GM18858 (cell line): Measurements from ENCODE around the gene SELENOO.
"Not testable (repeated sequence)": the region's sequence is repeated elsewhere in the genome, so short reads cannot be mapped to it uniquely, and the experiment has no call there.

ENCODE experiments used
- ATAC-seq: cut with Tn5 transposase; IDR thresholded peaks from one replicate; pipeline ENCODE4 v1.9.1; 2021; ENCODE audit not compliant: unreplicated experiment

Gene SELENOO

DNA sequence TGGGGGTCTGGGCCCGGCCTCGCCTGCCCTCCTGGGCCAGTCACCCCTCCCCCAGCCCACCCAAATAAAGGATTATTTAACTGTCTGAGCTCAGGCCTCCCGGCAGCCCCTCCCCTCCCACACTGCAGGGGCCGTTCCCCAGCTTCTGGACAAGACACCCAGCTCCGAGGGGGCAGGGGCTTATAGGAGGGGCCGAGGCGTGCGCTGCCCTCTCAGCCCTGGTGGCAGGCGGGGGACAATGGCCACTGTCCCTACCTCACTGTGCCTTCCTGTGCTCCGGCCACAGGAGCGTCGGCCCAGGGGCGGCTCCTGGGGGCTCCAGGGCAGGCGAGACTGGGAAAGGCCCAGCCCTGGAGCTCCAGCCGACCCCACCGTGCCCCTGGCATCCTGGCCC lies 2.2 kb upstream of the SELENOO start:
- ATAC-seq = no peak

DNA sequence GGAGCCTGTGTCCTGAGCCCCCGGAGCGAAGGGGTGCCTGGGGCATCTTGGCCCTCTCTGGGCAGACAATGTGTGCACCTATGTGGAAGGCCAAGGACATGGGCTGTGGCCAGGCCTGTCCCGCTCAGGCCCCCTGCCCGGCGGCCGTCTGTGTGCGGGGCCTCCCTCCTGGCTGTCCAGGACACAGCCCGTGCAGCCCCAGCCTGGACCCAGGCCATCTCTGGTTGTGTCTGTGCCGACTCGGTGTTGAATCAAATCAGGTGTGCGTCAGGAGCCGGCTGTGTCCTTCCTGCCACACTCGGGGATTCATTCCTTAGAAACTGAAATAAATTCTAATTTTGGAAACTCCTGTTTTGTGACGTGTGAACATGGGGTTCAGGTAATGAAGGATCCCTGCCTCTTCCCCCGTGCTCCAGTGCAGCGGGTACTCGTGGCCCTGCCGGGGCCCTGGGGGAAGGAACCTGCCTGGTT lies 1.5 kb upstream of the SELENOO start:
- ATAC-seq = no peak

DNA sequence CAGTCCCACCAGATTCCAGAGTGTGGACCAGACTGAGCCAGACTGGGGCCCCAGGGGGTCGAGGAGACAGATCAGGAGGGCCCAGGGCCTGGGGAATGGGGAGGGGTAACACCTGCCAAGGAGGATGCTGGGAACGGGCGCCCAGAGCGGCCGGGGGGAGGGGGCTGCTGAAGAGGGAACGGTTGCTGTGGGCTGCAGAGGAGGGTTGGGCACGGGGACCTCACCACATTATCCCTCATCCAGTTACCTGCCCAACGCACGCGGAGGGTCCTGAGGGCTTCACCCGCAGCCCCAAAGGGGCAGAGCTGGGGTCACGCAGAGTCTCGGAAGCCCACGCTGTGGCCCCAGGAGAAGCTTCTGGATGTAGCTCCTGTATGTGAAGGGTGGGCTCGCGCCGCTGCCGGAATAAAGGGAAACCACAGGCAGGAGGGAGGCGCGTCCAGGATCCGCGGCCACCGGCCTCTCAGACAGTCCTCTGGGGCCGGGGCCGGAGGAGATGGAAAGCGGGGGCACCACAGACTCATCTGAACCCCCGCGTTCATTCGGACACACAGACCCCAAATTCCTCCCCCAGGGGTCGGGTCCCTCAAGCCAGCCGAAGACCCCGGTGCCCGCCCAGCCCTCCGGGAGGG lies 866 bp upstream of the SELENOO start:
- no peak for ATAC-seq

- ATAC-seq = no peak
Measured at GRCh38 chr22:50201191-50202129, 649 bp downstream of the SELENOO start.

- ATAC-seq = no peak
Measured at GRCh38 chr22:50202130-50202666, 1.4 kb downstream of the SELENOO start.

- no peak for ATAC-seq
Measured at GRCh38 chr22:50203288-50203687, 2.5 kb downstream of the SELENOO start.

DNA sequence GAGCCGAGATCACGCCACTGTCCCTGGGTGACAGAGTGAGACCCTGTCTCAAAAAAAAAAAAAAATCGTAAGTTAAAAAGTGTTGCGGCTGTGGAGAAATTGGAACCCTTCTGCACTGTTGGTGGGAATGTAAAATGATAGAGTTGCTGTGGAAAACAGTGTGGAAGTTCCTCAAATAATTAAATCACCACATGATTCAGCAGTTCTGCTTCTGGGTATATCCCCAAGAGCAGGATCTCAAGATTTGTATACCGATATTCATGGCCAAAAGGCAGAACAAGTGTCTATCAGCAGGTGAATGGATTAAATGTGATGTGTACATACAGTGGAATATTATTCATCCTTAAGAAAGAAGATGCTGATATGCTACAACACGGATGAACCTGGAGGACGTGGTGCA lies 3.8 kb downstream of the SELENOO start:
- ATAC-seq = no peak

- ATAC-seq = not testable (repeated sequence)
Measured at GRCh38 chr22:50204998-50205397, 4.2 kb downstream of the SELENOO start.

DNA sequence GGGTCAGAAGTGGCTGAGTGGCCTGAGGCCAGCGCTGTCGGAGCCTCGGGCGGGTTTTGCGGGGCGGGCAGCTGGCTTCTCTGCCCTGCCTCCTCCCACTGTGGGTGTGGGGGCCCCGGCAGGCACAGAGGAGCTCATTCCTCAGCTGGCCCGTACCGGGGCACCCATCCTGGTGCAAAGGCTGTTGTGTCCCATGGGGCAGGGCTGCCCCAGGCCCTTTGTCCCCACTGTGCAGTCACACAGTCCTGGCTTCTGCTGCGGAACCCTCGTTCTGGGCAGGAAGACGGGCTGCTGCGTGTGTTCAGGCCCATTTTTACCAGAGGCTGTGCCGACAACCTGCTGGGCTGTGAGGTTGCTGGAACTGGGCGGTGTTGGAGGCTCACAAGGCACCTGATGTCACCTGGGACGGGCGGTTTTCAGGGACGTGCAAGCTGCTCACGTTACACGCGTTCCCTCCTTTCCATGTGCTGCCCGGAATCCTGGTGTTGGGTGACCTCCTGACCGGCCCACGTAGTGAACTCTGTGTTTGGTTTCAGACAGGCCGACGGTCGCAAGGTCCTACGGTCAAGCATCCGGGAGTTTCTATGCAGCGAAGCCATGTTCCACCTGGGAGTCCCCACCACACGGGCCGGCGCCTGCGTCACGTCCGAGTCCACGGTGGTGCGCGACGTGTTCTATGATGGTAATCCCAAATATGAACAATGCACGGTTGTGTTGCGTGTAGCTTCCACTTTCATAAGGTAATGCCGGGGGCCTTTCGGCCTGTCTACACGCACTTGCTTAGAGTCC lies 5.2 kb downstream of the SELENOO start:
- no peak for ATAC-seq

DNA sequence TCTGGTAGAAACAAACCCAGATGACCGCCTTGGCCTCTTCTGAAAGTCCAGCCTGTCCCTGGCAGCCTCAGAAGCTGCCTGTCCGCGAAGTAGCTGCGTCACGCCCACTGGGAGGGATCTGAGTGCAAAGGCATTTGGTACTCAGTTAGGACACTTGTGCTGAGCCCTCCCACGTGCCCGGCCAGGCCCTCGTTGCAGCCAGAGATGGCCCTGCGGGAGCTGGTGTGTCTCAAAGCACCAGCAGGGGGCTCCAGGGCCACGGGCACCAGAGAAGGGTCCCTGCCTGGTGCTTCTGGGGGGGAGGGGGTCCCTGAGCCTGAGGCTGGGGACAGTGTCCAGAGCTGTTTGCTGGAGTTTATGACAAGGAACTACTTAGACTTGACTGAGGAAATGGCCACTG lies 5.8 kb downstream of the SELENOO start:
- no peak for ATAC-seq

GRCh38 chr22:50207383-50208140 lies 6.8 kb downstream of the SELENOO start:
- ATAC-seq = no peak

DNA sequence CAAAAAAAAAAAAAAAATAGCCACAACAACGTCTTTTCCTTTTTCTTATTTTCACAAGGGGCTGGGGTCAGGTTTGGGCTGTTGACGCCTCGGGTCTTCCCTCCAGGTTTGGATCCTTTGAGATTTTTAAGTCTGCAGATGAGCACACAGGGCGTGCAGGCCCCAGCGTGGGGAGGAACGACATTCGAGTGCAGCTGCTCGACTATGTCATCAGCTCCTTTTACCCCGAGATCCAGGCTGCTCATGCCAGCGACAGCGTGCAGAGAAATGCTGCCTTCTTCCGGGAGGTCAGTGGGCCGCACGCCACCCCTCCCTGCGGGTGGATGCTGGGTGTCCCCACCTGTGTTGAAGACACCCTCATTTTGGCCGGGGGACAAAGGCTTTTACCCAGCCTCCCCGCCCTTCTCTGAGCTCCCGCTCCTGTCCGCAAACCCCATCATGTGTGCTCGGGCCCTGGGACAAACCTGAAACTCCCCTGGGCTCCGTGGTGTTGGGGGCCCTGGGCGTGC lies 7.7 kb downstream of the SELENOO start:
- ATAC-seq = no peak

GRCh38 chr22:50208939-50209892 lies 8.4 kb downstream of the SELENOO start:
- no peak for ATAC-seq

DNA sequence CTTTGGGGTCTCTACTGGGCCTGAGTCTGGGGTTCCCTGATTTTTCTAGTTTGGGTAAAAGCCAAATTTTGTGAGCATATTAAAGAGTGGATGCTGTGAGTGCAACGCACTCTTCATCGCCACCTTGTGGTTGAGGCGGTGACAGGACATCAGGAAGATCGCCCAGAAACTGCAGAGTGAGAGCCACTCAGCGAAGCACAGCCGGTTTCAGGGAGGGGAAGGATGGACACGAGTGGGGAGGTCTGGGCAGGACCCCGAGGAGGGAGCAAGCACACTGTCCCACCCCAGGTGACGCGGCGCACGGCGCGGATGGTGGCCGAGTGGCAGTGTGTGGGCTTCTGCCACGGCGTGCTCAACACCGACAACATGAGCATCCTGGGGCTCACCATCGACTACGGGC lies 9.1 kb downstream of the SELENOO start:
- ATAC-seq = no peak

DNA sequence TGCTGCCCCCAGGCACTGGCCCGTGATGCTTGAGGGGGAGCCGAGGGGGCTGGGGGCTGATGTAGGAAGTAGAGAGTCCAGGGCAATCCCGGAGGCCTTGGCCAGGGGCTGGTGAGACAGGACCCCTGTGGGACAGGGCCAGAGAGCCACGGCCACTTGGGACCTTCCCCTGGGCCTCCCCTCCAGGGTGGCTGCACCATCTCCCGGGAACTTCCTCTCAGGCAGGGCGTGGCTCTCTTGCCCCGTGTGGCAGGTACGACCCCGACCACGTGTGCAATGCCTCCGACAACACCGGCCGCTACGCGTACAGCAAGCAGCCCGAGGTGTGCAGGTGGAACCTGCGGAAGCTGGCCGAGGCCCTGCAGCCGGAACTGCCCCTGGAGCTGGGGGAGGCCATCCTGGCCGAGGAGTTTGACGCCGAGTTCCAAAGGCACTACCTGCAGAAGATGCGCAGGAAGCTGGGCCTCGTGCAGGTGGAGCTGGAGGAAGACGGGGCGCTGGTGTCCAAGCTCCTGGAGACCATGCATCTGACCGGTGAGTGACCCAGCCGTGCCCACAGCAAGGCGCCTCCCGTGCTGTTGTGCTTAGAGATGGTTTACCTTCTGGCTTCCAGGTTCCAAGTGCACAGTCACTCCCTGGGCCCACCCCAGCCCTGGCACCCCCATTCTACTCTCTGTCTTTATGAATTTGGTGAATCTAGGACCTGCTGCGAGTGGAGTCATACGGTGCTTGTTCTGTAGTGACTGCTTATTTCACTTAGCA lies 9.7 kb downstream of the SELENOO start:
- ATAC-seq = no peak

DNA sequence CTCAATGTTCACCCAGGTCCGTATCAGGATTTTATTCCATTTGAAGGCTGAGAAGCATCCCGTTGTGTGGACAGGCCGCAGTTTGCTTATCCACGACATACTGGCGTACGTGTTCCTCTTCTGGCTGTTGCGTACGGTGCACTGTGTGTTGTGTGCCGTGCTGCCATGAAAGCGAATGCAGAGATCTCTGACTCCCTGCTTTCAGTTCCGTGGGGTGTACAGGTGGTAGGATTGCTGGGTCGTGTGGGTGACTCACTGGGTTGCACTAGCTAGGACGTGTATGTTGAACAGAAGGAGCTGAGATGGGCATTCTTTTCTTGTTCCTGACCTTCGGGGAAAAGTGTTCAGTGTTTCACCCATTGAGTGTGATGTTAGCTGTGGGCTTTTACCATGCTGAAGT lies 10.3 kb downstream of the SELENOO start:
- ATAC-seq = no peak

DNA sequence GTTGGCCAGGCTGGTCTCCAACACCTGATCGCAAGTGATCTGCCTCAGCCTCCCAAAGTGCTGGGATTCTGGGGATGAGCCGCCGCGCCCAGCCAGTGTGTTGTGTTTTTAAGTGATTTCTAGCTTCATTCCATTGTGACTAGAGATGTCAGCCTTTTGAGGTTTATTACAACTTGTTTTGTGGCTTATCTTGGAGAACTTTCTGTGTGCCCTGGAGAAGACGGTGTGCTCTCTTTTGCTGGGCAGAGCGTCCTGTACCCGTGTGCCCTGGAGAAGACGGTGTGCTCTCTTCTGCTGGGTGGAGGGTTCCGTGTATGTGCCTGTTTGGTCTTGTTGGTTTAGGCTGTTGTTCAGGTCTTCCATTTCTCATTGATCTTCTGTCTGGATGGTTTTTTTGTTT lies 12.5 kb downstream of the SELENOO start:
- ATAC-seq = no peak

GRCh38 chr22:50215297-50216054 lies 14.7 kb downstream of the SELENOO start:
- ATAC-seq = no peak
